Measurements from ENCODE around the gene BPIFB2.

Gene BPIFB2

DNA sequence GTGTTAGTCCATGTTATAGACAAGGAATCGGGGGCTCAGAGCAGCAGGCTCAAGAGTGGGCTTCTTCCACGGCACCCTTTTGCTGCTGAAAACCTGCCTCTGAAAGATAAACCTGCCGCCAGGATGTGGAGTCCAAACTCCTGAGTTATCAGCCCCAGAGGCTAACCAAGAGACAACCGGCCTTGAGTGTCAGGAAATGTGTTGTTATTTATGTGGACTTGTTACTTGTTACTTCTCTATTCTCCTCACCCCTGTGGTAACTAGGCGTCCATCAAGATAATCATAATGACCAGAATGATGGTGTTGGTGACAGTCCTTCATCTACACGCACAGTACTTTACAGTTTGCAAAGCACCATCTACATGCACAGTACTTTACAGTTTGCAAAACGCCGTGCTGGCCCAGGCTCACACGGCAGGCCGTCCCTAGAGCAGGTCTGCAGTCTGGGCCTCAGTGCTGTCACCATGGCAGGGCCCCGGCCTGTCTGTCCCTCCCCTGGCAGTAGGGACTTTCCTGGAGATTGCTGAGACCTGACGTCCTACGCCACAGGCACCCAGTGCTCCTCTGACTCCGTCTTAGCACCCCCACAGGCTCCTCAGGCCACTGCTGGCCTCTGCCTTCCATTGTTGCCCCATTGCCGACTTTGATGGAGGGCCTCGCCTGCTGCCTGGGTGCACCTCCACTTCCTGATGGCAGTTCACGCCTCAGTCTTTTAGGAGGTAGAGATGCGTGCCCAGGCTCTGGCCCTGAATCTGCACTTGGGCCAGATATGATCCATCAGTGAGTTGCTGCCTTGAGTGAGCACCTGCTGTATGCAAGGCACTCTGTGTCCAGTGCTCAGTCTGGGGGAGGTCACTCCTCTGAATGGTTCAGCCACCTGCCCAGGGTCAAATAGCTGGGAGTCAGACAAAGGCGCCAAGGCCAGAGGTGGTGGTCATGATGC, 62.9 kb downstream of the BPIFB2 start:
- no peak for DNase-seq (ENCODE audit: low read depth)

DNA sequence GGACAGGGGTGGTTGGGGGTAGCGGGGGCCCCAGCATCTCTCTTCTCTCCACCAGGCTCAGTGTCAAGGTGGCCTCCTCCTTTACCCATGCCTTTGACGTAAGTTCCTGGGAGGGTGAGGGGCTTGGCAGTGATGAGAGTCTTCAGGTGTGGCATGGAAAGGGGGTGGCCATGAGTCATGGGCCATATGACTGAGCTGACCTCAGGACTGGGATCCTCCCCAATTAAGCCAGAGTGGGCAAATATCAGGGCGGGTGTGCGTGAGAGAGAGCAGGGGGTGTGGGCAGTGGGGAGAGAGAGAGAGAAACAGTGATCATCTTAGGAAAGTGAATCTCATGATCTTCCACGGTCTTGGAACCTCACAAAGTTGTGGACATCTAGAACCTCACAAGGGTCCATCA, 63.7 kb downstream of the BPIFB2 start:
- DNase-seq (ENCODE audit: low read depth): no peak

DNA sequence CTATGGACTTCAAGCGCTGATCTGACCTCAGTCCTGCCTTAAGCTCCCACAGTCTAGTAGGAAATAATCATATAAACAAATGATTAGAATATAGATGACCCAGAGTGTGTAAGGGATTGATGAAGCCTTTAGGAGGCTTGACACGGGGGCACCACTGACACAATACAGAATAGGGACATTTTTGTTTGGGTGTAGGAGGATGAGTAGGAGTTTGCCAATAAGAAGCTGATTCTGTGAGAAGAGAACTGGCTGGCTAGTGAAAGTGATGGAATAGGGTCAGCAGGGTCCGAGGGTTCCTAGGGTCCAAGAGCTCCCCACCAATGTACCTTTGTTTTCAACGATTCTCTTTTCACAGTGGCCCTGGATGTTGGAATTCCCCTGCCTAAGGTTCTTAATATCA, 64.9 kb downstream of the BPIFB2 start:
- no peak for DNase-seq (ENCODE audit: low read depth)

DNA sequence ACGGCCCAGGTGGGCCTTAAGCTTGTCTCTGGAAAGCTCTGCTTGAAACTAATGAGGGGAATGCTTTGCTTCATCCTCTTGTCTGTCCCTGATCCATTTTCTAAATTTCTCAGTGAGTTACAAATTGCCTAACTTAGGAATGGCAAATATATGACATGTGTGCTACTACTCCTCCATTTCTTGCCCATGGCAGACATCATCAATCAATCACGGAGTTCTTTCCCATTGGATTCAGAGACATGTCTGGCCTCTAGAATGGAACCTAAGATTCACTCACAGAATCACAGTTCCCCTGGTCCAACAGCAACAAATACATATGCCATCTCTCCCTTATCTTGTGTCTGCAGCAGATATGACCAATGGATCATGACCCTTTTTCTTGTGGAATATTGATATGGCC, 65.3 kb downstream of the BPIFB2 start:
- no peak for DNase-seq (ENCODE audit: low read depth)
